K562 (cell line): ENCODE measurements around the gene INHBE. TPM values are rescaled to one million over a fixed set of nuclear protein-coding genes. Genes with fewer than 3 reads are reported as not detected.
A peak's percentile ranks its signal among the peaks of the same experiment; 100 is the strongest.

Experiments used
- DPF2 ChIP-seq: fragments of 450-650 bp; IDR thresholded peaks from 2 replicates; pipeline ENCODE4 v1.6.1; 2016
- ELK3 ChIP-seq: fragments of 450-650 bp; formaldehyde crosslinking; IDR thresholded peaks from 2 replicates; pipeline ENCODE4 v1.4.0; 2020; ENCODE audit warnings: mild to moderate bottlenecking
- HNRNPK ChIP-seq: fragments of 200-400 bp; formaldehyde crosslinking; IDR thresholded peaks from one replicate; pipeline ENCODE4 v1.6.1; 2018; ENCODE audit warnings: mild to moderate bottlenecking, low read depth, low read length; ENCODE audit not compliant: poor library complexity, severe bottlenecking
- HOXB6 ChIP-seq: fragments of 250-450 bp; sonication (Bioruptor Pico); IDR thresholded peaks from 2 replicates; pipeline ENCODE4 v1.5.1; 2022; ENCODE audit warnings: mild to moderate bottlenecking, borderline replicate concordance
- KLF16 ChIP-seq: IDR thresholded peaks from 2 replicates; pipeline ENCODE4 v1.6.1; 2016; ENCODE audit warnings: antibody characterized with exemption
- MBD1 ChIP-seq: fragments of 250-450 bp; sonication (Bioruptor Pico); IDR thresholded peaks from 2 replicates; pipeline ENCODE4 v1.8.0; 2022; ENCODE audit warnings: inconsistent platforms
- NFIC ChIP-seq: fragments of 450-650 bp; IDR thresholded peaks from 2 replicates; pipeline ENCODE4 v1.6.1; 2017; ENCODE audit warnings: mild to moderate bottlenecking, inconsistent platforms
- SMAD1 ChIP-seq: fragments of 150-350 bp; IDR thresholded peaks from 2 replicates; pipeline ENCODE4 v1.6.1; 2014; ENCODE audit warnings: low read length, low read depth; ENCODE audit not compliant: partially characterized antibody
- SMARCA4 ChIP-seq: fragments of 450-650 bp; IDR thresholded peaks from 2 replicates; pipeline ENCODE4 v1.6.1; 2016
- TARDBP ChIP-seq: fragments of 450-650 bp; IDR thresholded peaks from 2 replicates; pipeline ENCODE4 v1.6.1; 2016
- XRCC3 ChIP-seq: fragments of 450-650 bp; IDR thresholded peaks from 2 replicates; pipeline ENCODE4 v1.6.1; 2017; ENCODE audit warnings: mild to moderate bottlenecking, moderate library complexity
- ZBTB33 ChIP-seq: sonication (generic); formaldehyde crosslinking; IDR thresholded peaks from 2 replicates; pipeline ENCODE4 v1.8.1; 2023; ENCODE audit warnings: mild to moderate bottlenecking, missing genetic modification reagents
- ZBTB8A ChIP-seq: fragments of 450-650 bp; IDR thresholded peaks from 2 replicates; pipeline ENCODE4 v1.6.1; 2018; ENCODE audit warnings: mild to moderate bottlenecking, moderate library complexity; ENCODE audit not compliant: partially characterized antibody
- ZC3H4 ChIP-seq: sonication (generic); formaldehyde crosslinking; IDR thresholded peaks from 2 replicates; pipeline ENCODE4 v1.9.0; 2021; ENCODE audit warnings: missing genetic modification reagents, borderline replicate concordance
- ZNF174 ChIP-seq: fragments of 250-450 bp; sonication (Bioruptor Pico); IDR thresholded peaks from 2 replicates; pipeline ENCODE4 v1.4.0; 2020; ENCODE audit warnings: mild to moderate bottlenecking
- ZNF197 ChIP-seq: fragments of 200-800 bp; sonication (Bioruptor generic); IDR thresholded peaks from 2 replicates; pipeline ENCODE4 v1.6.1; 2016; ENCODE audit warnings: low read depth, missing genetic modification characterization, missing compliant biosample characterization
- ZNF274 ChIP-seq: IDR thresholded peaks from 2 replicates; pipeline ENCODE4 v1.6.1; 2011; ENCODE audit warnings: low read depth, mild to moderate bottlenecking, low read length, moderate library complexity, borderline replicate concordance
- polyA plus RNA-seq, 8 experiments: library from polyadenylated mRNA; depleted of rRNA in 4 of 8; stranded (reverse) in 5 of 8; unstranded in 3 of 8; fragments of >200 nt; fragmentation: Nextera tagmentation in 2 of 8; fragmentation: Illumina TruSeq in 1 of 8; extraction: Ambion mirVana in 2 of 8; extraction: Trizol in 1 of 8; gene quantifications; 2 replicates each; pipeline versions ENCODE4 v1.2.1 to v1.2.3, GENCODE V29; 2011 to 2014; ENCODE audit warnings: inconsistent platforms in 1 of 8, missing spikeins in 1 of 8
- total RNA-seq, 7 experiments: library from RNA; depleted of rRNA in 6 of 7; stranded (reverse); fragments of >200 nt in 6 of 7; fragmentation: Illumina TruSeq in 2 of 7; extraction: Trizol in 2 of 7; gene quantifications; 2 replicates each; pipeline versions ENCODE4 v1.2.1 to v1.2.3, GENCODE V29; 2011 to 2021; ENCODE audit warnings: low replicate concordance in 1 of 7
- TF ChIP-seq, protein P1 (sequence below): fragments of 450-650 bp; formaldehyde crosslinking; IDR thresholded peaks from 2 replicates; pipeline ENCODE4 v1.4.0; 2022; ENCODE audit warnings: missing genetic modification characterization
- TF ChIP-seq, protein P2 (sequence below): sonication (generic); formaldehyde crosslinking; IDR thresholded peaks from 2 replicates; pipeline ENCODE4 v1.4.0; 2020; ENCODE audit warnings: mild to moderate bottlenecking, missing genetic modification reagents

Gene INHBE
- total and polyA plus RNA-seq, 9 of the 15 experiments (the other 6 are each of a cell fraction or from before 2014, with no cell fraction given), result 0.94 to 9.9 (median 7.3) TPM

DNA sequence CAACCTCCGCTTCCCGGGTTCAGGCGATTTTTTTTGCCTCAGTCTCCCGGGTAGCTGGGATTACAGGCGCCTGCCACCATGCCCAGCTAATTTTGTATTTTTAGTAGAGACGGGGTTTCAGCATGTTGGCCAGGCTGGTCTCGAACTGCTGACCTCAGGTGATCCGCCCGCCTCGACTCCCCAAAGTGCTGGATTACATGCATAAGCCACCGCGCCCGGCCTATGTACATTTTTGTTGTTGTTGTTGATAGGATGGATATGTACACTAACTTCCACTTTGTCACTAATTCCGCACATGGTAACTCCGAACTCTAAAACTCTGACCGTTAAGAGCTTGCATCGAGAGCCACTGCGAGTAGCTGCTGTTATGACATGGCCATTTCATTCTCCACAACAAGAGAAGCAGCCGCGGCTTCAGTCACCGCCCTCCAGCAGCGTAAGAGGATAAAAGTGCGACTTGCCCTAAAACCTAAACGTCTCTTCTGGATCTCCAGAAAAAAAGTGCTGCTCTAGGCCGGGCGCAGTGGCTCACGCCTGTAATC, 32.0 kb downstream of the INHBE start (continued):
- no peak for TF ChIP-seq HNRNPK
- peak; percentile 88; the same call in 1 of the 2 replicates for TF ChIP-seq MBD1
- TF ChIP-seq, protein P1, sequence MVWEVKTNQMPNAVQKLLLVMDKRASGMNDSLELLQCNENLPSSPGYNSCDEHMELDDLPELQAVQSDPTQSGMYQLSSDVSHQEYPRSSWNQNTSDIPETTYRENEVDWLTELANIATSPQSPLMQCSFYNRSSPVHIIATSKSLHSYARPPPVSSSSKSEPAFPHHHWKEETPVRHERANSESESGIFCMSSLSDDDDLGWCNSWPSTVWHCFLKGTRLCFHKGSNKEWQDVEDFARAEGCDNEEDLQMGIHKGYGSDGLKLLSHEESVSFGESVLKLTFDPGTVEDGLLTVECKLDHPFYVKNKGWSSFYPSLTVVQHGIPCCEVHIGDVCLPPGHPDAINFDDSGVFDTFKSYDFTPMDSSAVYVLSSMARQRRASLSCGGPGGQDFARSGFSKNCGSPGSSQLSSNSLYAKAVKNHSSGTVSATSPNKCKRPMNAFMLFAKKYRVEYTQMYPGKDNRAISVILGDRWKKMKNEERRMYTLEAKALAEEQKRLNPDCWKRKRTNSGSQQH (CRISPR knock-in tag), result no peak
- TF ChIP-seq ZC3H4 (CRISPR knock-in tag), result no peak
- TF ChIP-seq XRCC3, result no peak
- TF ChIP-seq ZNF174 (CRISPR knock-in tag), result no peak
- TF ChIP-seq KLF16, result no peak
- 0 out of 2 replicates have a peak, but pooled peaks have one; percentile 33 for TF ChIP-seq TARDBP
- TF ChIP-seq ELK3, result no peak
- TF ChIP-seq HOXB6 (CRISPR knock-in tag), result no peak
- TF ChIP-seq NFIC, result no peak; the same call in 1 of the 2 replicates
- TF ChIP-seq ZBTB8A, result no peak
- no peak for TF ChIP-seq ZNF274
- TF ChIP-seq DPF2, result 0 out of 2 replicates have a peak, but pooled peaks have one; percentile 17
- TF ChIP-seq SMARCA4, result 0 out of 2 replicates have a peak, but pooled peaks have one; percentile 32
- TF ChIP-seq SMAD1, result no peak
- peak; percentile 83; the same call in 1 of the 2 replicates for TF ChIP-seq ZBTB33 (CRISPR knock-in tag)
- TF ChIP-seq, protein P2, sequence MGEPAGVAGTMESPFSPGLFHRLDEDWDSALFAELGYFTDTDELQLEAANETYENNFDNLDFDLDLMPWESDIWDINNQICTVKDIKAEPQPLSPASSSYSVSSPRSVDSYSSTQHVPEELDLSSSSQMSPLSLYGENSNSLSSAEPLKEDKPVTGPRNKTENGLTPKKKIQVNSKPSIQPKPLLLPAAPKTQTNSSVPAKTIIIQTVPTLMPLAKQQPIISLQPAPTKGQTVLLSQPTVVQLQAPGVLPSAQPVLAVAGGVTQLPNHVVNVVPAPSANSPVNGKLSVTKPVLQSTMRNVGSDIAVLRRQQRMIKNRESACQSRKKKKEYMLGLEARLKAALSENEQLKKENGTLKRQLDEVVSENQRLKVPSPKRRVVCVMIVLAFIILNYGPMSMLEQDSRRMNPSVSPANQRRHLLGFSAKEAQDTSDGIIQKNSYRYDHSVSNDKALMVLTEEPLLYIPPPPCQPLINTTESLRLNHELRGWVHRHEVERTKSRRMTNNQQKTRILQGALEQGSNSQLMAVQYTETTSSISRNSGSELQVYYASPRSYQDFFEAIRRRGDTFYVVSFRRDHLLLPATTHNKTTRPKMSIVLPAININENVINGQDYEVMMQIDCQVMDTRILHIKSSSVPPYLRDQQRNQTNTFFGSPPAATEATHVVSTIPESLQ, result no peak
- TF ChIP-seq ZNF197, result no peak
